Thoracic aorta (tissue), 2 donors: ENCODE measurements around the gene FLVCR1. TPM values are rescaled to one million over a fixed set of nuclear protein-coding genes. Genes with fewer than 3 reads are reported as not detected.
"Not testable (repeated sequence)": the region's sequence is repeated elsewhere in the genome, so short reads cannot be mapped to it uniquely, and the experiment has no call there.

Source experiments
- ATAC-seq: fragments of 150-250 bp; one replicate; pipeline ENCODE4 v1.8.0; 2017; ENCODE audit warnings: low read depth; ENCODE audit not compliant: insufficient number of reproducible peaks, low FRiP score
- DNase-seq: peaks from one replicate; pipeline ENCODE4 v3.0.0-alpha.2; 2020; ENCODE audit warnings: low spot score
- H3K27ac ChIP-seq, 2 donors: fragments of 200-600 bp; sonication (generic); 1 replicate in 1 of 2; 2 replicates in 1 of 2; pipeline ENCODE4 v1.5.1; 2016; ENCODE audit warnings: mild to moderate bottlenecking in 2 of 2, moderate library complexity in 2 of 2
- H3K27me3 ChIP-seq: fragments of 200-600 bp; sonication (generic); replicated peaks from 2 replicates; pipeline ENCODE4 v1.6.0; 2016; ENCODE audit warnings: mild to moderate bottlenecking; ENCODE audit not compliant: insufficient read depth
- H3K36me3 ChIP-seq: fragments of 200-600 bp; sonication (generic); one replicate; pipeline ENCODE4 v1.5.1; 2016
- H3K4me1 ChIP-seq, 2 donors: fragments of 200-600 bp; sonication (generic); 1 replicate in 1 of 2; 2 replicates in 1 of 2; pipeline versions ENCODE4 v1.5.1 to v1.6.0; 2016; ENCODE audit warnings: low read depth in 2 of 2, mild to moderate bottlenecking in 1 of 2; ENCODE audit not compliant: control insufficient read depth in 1 of 2
- H3K4me3 ChIP-seq: fragments of 200-600 bp; sonication (generic); 2 replicates; pipeline ENCODE4 v1.5.1; 2016; ENCODE audit warnings: mild to moderate bottlenecking
- H3K9me3 ChIP-seq: fragments of 200-600 bp; sonication (generic); 2 replicates; pipeline ENCODE4 v1.5.1; 2016
- total RNA-seq, 2 donors: library from RNA; depleted of rRNA; stranded (reverse); fragments of >200 nt; gene quantifications; one replicate each; pipeline versions ENCODE4 v1.1.0 to v1.2.3, GENCODE V29; 2016
- TF ChIP-seq, protein P1 (sequence below): fragments of 200-600 bp; sonication (generic); IDR thresholded peaks from one replicate; pipeline ENCODE4 v1.5.1; 2019; ENCODE audit warnings: antibody characterized with exemption

Gene FLVCR1
- total RNA-seq, 2 donors from 2014 or later: 7.6 to 12.0 TPM

DNA sequence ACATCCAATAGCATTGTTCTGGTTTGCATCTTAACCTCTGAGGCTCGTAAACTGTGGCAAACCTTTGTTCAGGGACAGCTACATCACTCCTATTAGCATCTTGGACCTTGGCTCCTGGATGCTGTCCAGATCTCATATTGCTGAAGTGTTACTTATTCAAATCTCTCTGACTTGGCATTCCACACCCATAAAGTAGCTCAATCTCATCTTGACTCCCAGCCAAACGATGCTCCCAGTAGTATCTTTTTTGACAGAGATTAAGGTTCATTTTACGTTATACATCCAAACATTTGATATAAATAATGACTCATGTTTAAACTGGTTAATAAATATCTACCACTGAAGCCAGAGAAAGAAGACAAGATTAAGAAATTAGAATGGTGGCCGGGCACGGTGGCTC, 4.4 kb upstream of the FLVCR1 start:
- H3K36me3 ChIP-seq: no peaks in the 10 kb centered on the region
- H3K27ac ChIP-seq: no peak overlapping the region
- ATAC-seq: no peak
- DNase-seq: no peak
- TF ChIP-seq, protein P1, sequence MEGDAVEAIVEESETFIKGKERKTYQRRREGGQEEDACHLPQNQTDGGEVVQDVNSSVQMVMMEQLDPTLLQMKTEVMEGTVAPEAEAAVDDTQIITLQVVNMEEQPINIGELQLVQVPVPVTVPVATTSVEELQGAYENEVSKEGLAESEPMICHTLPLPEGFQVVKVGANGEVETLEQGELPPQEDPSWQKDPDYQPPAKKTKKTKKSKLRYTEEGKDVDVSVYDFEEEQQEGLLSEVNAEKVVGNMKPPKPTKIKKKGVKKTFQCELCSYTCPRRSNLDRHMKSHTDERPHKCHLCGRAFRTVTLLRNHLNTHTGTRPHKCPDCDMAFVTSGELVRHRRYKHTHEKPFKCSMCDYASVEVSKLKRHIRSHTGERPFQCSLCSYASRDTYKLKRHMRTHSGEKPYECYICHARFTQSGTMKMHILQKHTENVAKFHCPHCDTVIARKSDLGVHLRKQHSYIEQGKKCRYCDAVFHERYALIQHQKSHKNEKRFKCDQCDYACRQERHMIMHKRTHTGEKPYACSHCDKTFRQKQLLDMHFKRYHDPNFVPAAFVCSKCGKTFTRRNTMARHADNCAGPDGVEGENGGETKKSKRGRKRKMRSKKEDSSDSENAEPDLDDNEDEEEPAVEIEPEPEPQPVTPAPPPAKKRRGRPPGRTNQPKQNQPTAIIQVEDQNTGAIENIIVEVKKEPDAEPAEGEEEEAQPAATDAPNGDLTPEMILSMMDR: no peak
- no peak overlapping the region for H3K4me3 ChIP-seq
- H3K4me1 ChIP-seq: peaks cover 7 to 12% of the 10 kb centered on the region in 2 donors
- no peaks in the 10 kb centered on the region for H3K27me3 ChIP-seq
- no peaks in the 10 kb centered on the region for H3K9me3 ChIP-seq

DNA sequence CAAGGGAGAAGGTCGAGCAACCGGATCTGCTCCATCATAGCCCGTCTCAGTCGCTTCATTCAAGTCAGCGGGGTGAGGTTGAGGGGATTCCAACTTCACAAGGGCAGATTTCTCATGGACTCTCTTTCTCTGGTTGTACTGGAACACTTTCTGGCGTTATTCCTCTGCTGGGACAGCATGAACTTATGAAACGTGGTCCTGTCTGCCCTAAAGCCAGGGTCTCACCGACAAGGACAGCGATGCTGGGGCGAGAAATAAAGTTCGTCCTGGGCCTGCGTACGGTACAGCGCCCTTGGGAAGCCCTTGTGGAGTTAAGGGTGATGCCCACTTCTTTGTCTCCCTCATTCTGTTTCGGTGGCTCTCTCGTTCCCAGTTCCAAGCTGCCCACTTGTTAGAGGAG, 1.3 kb upstream of the FLVCR1 start:
- ATAC-seq: no peak
- no peak for DNase-seq

GRCh38 chr1:212858461-212859265, 588 bp downstream of the FLVCR1 start:
- Histone ChIP-seq H3K9me3 (no peaks in the 10 kb centered on the region), H3K27me3 (no peaks in the 10 kb centered on the region), H3K27ac (peak overlapping the region; percentile 76 to 86), H3K4me1 (peaks cover 26 to 33% of the 10 kb centered on the region in 2 donors), H3K36me3 (no peaks in the 10 kb centered on the region), H3K4me3 (peak overlapping the region; percentile 76)
- TF ChIP-seq, protein P1: no peak
- ATAC-seq (peak; percentile 47), DNase-seq (no peak)

More for the DNA sequence above, 1.3 kb upstream of the FLVCR1 start:
- Histone ChIP-seq H3K4me3 (peak overlapping the region; percentile 76), H3K9me3 (no peaks in the 10 kb centered on the region), H3K36me3 (no peaks in the 10 kb centered on the region), H3K27me3 (no peaks in the 10 kb centered on the region), H3K27ac (no peak overlapping the region), H3K4me1 (peaks cover 26 to 33% of the 10 kb centered on the region in 2 donors)
- TF ChIP-seq, protein P1: no peak

- TF ChIP-seq, protein P1: no peak
- Histone ChIP-seq H3K27ac (no peak overlapping the region), H3K36me3 (no peaks in the 10 kb centered on the region), H3K4me1 (peaks cover 26 to 33% of the 10 kb centered on the region in 2 donors), H3K4me3 (no peak overlapping the region), H3K9me3 (no peaks in the 10 kb centered on the region), H3K27me3 (no peaks in the 10 kb centered on the region)
- DNase-seq (no peak), ATAC-seq (no peak)
These were observed 2.9 kb downstream of the FLVCR1 start for GRCh38 chr1:212860713-212861581.

DNA sequence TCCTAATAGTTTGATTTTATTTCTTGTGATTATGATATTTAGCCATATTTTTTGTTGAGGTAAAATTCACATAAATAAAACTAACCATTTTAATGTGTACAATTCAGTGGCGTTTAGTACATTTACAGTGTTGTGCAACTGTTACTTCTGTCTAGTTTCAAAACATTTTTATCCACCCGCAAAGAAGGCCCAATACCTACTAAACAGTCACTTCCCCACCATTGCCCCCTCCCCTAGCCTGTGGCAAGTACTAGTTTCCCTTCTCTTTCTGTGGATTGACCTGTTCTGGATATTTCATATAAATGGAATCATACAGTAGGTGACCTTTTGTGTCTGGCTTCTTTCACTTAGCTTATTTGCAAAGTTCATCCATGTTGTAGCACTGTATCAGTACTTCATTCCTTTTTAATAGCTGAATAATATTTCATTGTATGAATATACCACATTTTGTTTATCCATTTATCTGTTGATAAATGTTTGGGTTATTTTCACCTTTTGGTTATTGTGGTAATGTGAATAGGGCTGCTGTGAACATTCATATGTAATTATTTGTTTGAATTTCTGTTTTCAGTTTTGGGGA, 4.1 kb downstream of the FLVCR1 start:
- TF ChIP-seq, protein P1: no peak
- no peaks in the 10 kb centered on the region for H3K9me3 ChIP-seq
- no peak overlapping the region for H3K4me3 ChIP-seq
- no peak for DNase-seq
- no peaks in the 10 kb centered on the region for H3K27me3 ChIP-seq
- no peak overlapping the region for H3K27ac ChIP-seq
- ATAC-seq: no peak
- no peaks in the 10 kb centered on the region for H3K36me3 ChIP-seq
- peaks cover 20 to 25% of the 10 kb centered on the region in 2 donors for H3K4me1 ChIP-seq

DNA sequence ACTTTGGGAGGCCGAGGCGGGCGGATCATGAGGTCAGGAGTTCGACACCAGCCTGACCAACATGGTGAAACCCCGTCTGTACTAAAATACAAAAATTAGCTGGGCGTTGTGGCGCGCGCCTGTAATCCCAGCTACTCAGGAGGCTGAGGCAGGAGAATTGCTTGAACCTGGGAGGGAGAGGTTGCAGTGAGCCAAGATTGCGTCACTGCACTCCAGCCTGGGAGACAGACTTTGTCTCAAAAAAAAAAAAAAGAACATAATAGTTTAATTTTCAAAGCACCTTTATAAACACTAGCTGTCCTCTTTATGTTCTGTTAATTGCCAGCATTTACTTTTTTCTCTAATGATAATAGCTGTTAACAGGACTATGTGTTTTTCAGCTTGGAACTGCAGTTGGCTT, 5.3 kb downstream of the FLVCR1 start:
- H3K36me3 ChIP-seq, DNase-seq, H3K27ac ChIP-seq, ATAC-seq, H3K9me3 ChIP-seq, H3K4me3 ChIP-seq, H3K27me3 ChIP-seq: not testable (repeated sequence)
- H3K4me1 ChIP-seq: peaks cover 19 to 21% of the 10 kb centered on the region in 2 donors
